Ishikawa (cell line): ENCODE data around the gene MATN3.

ENCODE experiments used
- EGR1 ChIP-seq: IDR thresholded peaks from 2 replicates; pipeline ENCODE4 v1.6.1; 2012
- EP300 ChIP-seq: IDR thresholded peaks from 2 replicates; pipeline ENCODE4 v1.6.1; 2012; ENCODE audit warnings: borderline replicate concordance
- RAD21 ChIP-seq: IDR thresholded peaks from 2 replicates; pipeline ENCODE4 v1.6.1; 2012; ENCODE audit warnings: low read depth
- TCF12 ChIP-seq: IDR thresholded peaks from 2 replicates; pipeline ENCODE4 v1.6.1; 2012; ENCODE audit warnings: low read depth
- YY1 ChIP-seq: IDR thresholded peaks from 2 replicates; pipeline ENCODE4 v1.6.1; 2012; ENCODE audit warnings: low read depth
- ZBTB7A ChIP-seq: IDR thresholded peaks from 2 replicates; pipeline ENCODE4 v1.6.1; 2012; ENCODE audit warnings: low read depth
- TF ChIP-seq, protein P1 (sequence below): IDR thresholded peaks from 2 replicates; pipeline ENCODE4 v1.6.1; 2012

DNA sequence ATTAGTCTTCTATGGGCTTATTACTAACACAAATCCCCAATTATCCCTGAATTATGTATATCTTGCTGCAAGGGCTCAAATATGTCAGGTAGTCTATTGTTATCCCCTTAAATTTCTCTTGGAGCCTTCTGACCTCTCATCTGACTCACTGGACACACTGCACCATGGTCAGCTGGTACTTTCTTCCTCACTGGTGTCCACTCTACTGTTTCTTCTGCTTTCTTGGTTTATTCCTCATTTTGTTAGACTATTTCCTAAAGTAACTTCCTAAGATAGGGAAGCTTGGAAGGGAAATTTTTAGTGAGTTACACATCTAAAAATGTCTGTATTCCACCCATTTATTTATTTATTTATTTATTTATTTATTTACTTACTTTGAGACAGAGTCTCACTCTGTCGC, 49.1 kb downstream of the MATN3 start:
- TF ChIP-seq EGR1 (no peak), EP300 (no peak), RAD21 (no peak), YY1 (no peak), TCF12 (no peak), ZBTB7A (no peak)
- TF ChIP-seq, protein P1, sequence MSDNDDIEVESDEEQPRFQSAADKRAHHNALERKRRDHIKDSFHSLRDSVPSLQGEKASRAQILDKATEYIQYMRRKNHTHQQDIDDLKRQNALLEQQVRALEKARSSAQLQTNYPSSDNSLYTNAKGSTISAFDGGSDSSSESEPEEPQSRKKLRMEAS = no peak
